DOHH2 (cell line): Measurements from ENCODE around the gene DSCAML1.

Source experiments
- H3F3A ChIP-seq: fragments of 200-600 bp; sonication (generic), shearing (Covaris generic); 2 replicates; pipeline ENCODE4 v1.6.0; 2016; ENCODE audit warnings: antibody characterized with exemption, mild to moderate bottlenecking; ENCODE audit not compliant: control insufficient read depth, insufficient read depth
- H3K27ac ChIP-seq: fragments of 200-600 bp; sonication (generic); 2 replicates; pipeline ENCODE4 v1.5.1; 2014; ENCODE audit warnings: low read depth, mild to moderate bottlenecking, low read length, moderate library complexity
- H3K27me3 ChIP-seq: fragments of 200-600 bp; sonication (generic); 2 replicates; pipeline ENCODE4 v1.6.1; 2014; ENCODE audit warnings: mild to moderate bottlenecking, low read length, mixed read lengths; ENCODE audit not compliant: control insufficient read depth
- H3K36me3 ChIP-seq: fragments of 200-600 bp; sonication (generic); 2 replicates; pipeline ENCODE4 v1.6.1; 2014; ENCODE audit warnings: mild to moderate bottlenecking, low read length, moderate library complexity, mixed read lengths; ENCODE audit not compliant: control insufficient read depth
- H3K4me1 ChIP-seq: fragments of 200-600 bp; sonication (generic); 2 replicates; pipeline ENCODE4 v1.6.1; 2014; ENCODE audit warnings: mild to moderate bottlenecking, low read length, mixed read lengths; ENCODE audit not compliant: control insufficient read depth
- H3K4me2 ChIP-seq: fragments of 200-600 bp; sonication (generic); 2 replicates; pipeline ENCODE4 v1.6.0; 2014; ENCODE audit warnings: mild to moderate bottlenecking, low read length, moderate library complexity
- H3K4me3 ChIP-seq: fragments of 200-600 bp; sonication (generic); 2 replicates; pipeline ENCODE4 v1.5.1; 2014; ENCODE audit warnings: mild to moderate bottlenecking, low read length, mixed read lengths
- H3K79me2 ChIP-seq: fragments of 200-600 bp; sonication (generic); 2 replicates; pipeline ENCODE4 v1.6.1; 2014; ENCODE audit warnings: mild to moderate bottlenecking, low read length, mixed read lengths; ENCODE audit not compliant: control insufficient read depth
- H3K9me2 ChIP-seq: fragments of 200-600 bp; sonication (generic); replicated peaks from 2 replicates; pipeline ENCODE4 v1.6.1; 2014; ENCODE audit warnings: mild to moderate bottlenecking, low read length, mixed read lengths; ENCODE audit not compliant: control insufficient read depth
- H3K9me3 ChIP-seq: fragments of 200-600 bp; sonication (generic); 2 replicates; pipeline ENCODE4 v1.6.1; 2014; ENCODE audit warnings: antibody characterized with exemption, low read length, mixed read lengths; ENCODE audit not compliant: control insufficient read depth, insufficient read depth
- H4K20me1 ChIP-seq: fragments of 200-600 bp; sonication (generic); 2 replicates; pipeline ENCODE4 v1.6.0; 2014; ENCODE audit warnings: low read depth, mild to moderate bottlenecking, antibody characterized with exemption, low read length, moderate library complexity; ENCODE audit not compliant: control insufficient read depth, insufficient read depth
- EZH2phosphoT487 ChIP-seq: fragments of 200-600 bp; sonication (generic); IDR thresholded peaks from 2 replicates; pipeline ENCODE4 v1.6.1; 2017; ENCODE audit warnings: borderline replicate concordance, mild to moderate bottlenecking, antibody characterized with exemption, low read length, moderate library complexity, mixed read lengths
- TF ChIP-seq, protein P1 (sequence below): fragments of 200-600 bp; sonication (generic); IDR thresholded peaks from one replicate; pipeline ENCODE4 v1.5.1; 2014; ENCODE audit warnings: antibody characterized with exemption, mild to moderate bottlenecking, low read depth, low read length; ENCODE audit not compliant: poor library complexity, severe bottlenecking

Gene DSCAML1

DNA sequence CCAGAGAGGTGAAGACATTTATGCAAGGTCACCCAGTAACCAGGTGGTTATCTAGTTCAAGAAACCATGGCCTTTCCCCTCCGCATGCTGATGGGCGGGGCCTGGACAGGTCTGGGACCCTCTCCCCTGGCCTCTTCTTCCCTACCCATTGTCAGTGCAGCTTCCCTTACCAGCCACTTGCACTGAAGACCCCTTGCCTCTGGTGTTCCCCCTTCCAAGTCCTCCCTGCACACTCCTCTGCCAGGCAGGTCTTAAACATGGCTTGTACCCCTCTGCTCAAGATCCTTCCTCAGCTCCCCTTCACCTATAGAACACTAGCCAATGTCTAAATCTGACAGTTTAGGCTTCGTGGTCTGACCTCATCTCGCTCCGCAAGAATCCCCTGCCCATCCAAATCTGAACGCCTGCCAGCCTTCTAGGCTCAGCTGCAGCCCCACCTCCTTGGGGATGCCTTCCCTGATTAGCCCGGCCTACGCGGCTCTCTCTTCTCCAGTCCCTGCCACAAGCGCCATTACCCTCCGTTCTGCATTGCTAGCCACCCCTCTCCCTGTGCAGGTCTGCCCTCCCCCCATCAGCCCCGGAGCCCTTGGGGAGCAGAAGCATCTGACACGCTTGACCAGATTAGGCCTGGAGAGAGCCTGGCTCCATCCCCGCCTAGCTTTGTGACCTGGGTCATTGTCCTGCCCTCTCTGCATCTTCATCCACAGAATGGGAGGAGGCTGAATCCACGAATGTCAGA lies 213.8 kb downstream of the DSCAML1 start:
- H3K4me1 ChIP-seq, result no peaks in the 10 kb centered on the region
- H3K4me3 ChIP-seq, result no peak overlapping the region
- no peak overlapping the region for H3K27ac ChIP-seq
- H3K9me2 ChIP-seq, result no peaks in the 10 kb centered on the region
- peaks cover 3% of the 10 kb centered on the region; the same call in 1 of the 2 replicates for H3K27me3 ChIP-seq
- no peaks in the 10 kb centered on the region for H3F3A ChIP-seq
- no peak for TF ChIP-seq EZH2phosphoT487
- H3K4me2 ChIP-seq, result no peak overlapping the region
- H3K9me3 ChIP-seq, result no peaks in the 10 kb centered on the region
- H3K79me2 ChIP-seq, result no peaks in the 10 kb centered on the region
- H3K36me3 ChIP-seq, result no peaks in the 10 kb centered on the region
- H4K20me1 ChIP-seq, result no peaks in the 10 kb centered on the region

DNA sequence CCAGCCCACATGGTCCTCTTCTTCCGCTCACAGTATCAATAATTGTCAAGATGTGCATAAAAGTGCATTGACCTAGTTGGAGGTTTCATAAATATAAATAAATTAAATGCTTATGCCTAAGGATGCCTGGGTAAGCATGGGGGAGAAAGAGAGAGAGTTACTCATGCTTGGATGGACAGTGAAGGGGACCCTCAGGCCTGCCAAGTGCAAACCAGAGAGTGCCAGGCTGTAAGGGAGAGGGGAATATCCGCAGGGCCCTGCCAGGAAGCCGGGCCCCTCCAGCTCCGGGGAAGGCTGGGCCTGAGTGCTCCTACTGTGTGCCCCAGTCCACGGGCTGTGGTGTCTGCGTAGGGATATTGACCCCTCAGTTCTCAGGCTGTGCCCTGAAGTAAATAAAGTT lies 214.6 kb downstream of the DSCAML1 start:
- Histone ChIP-seq H3K4me3 (no peak overlapping the region), H4K20me1 (no peaks in the 10 kb centered on the region), H3K4me2 (no peak overlapping the region), H3K27ac (no peak overlapping the region), H3K9me3 (no peaks in the 10 kb centered on the region), H3K79me2 (no peaks in the 10 kb centered on the region), H3K36me3 (no peaks in the 10 kb centered on the region), H3F3A (no peaks in the 10 kb centered on the region), H3K9me2 (no peaks in the 10 kb centered on the region), H3K27me3 (peaks cover 3% of the 10 kb centered on the region; the same call in 1 of the 2 replicates), H3K4me1 (no peaks in the 10 kb centered on the region)
- TF ChIP-seq EZH2phosphoT487, result no peak
- TF ChIP-seq, protein P1, sequence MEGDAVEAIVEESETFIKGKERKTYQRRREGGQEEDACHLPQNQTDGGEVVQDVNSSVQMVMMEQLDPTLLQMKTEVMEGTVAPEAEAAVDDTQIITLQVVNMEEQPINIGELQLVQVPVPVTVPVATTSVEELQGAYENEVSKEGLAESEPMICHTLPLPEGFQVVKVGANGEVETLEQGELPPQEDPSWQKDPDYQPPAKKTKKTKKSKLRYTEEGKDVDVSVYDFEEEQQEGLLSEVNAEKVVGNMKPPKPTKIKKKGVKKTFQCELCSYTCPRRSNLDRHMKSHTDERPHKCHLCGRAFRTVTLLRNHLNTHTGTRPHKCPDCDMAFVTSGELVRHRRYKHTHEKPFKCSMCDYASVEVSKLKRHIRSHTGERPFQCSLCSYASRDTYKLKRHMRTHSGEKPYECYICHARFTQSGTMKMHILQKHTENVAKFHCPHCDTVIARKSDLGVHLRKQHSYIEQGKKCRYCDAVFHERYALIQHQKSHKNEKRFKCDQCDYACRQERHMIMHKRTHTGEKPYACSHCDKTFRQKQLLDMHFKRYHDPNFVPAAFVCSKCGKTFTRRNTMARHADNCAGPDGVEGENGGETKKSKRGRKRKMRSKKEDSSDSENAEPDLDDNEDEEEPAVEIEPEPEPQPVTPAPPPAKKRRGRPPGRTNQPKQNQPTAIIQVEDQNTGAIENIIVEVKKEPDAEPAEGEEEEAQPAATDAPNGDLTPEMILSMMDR, result no peak

DNA sequence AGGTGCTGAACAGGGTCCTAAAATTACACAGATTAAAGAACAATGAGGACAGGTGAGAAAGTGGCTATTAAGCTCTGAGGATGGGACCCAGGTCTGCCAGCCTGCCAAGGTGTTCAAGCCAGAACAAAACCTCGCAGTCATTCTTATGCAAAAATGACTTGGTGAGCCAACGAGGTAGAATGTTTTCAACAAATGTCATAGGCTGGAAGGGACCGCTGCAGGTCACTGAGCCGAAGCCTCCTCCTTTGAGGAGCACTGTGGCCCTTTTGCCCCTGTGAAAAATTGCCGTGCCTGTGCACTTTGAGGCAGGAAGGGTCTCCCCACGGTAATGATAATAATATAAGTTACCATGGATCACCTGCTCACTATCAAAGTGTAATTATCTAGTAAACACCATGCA lies 216.2 kb downstream of the DSCAML1 start:
- Histone ChIP-seq H3K4me1 (no peaks in the 10 kb centered on the region), H3K9me2 (no peaks in the 10 kb centered on the region), H3F3A (no peaks in the 10 kb centered on the region), H3K4me3 (no peak overlapping the region), H3K27ac (no peak overlapping the region), H4K20me1 (no peaks in the 10 kb centered on the region), H3K4me2 (no peak overlapping the region), H3K36me3 (no peaks in the 10 kb centered on the region), H3K79me2 (no peaks in the 10 kb centered on the region), H3K9me3 (no peaks in the 10 kb centered on the region), H3K27me3 (peaks cover 3% of the 10 kb centered on the region; the same call in 1 of the 2 replicates)
- TF ChIP-seq, protein P1, result no peak
- TF ChIP-seq EZH2phosphoT487, result no peak

DNA sequence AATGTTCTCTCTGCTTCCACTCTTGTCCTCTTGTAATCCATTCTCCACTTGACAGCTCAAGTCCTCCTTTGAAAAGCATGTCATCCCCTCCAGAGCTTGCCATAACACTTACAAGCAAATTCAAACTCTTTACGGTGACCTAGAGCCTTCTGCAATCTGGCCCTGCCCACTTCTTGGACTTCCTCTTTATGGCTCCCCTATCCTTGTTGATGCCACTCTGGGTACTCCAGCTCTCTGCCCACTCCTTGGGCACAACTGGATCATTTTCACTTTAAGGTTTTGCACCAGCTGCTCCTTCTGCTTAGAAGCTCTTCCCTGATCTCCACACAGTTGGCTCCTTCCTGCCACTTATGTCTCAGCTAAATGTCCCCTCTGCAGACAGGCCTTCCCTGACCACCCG lies 217.9 kb downstream of the DSCAML1 start:
- H3K4me2 ChIP-seq, result no peak overlapping the region
- no peaks in the 10 kb centered on the region for H3K4me1 ChIP-seq

More for the DNA sequence above, 217.9 kb downstream of the DSCAML1 start:
- Histone ChIP-seq H3K9me3 (no peaks in the 10 kb centered on the region), H4K20me1 (no peaks in the 10 kb centered on the region), H3F3A (no peaks in the 10 kb centered on the region), H3K4me3 (no peak overlapping the region), H3K36me3 (no peaks in the 10 kb centered on the region), H3K27me3 (peaks cover 3% of the 10 kb centered on the region; the same call in 1 of the 2 replicates), H3K27ac (no peak overlapping the region), H3K79me2 (no peaks in the 10 kb centered on the region), H3K9me2 (no peaks in the 10 kb centered on the region)
- TF ChIP-seq, protein P1, result no peak
- no peak for TF ChIP-seq EZH2phosphoT487
